Smooth muscle cell of the brain vasculature (primary cell): ENCODE measurements around the gene WDR86.
A peak's percentile ranks its signal among the peaks of the same experiment; 100 is the strongest.

Source experiments
- DNase-seq: peaks from one replicate; pipeline ENCODE4 v3.0.0-alpha.2; 2012; ENCODE audit warnings: low read depth, low spot score

Gene WDR86

DNA sequence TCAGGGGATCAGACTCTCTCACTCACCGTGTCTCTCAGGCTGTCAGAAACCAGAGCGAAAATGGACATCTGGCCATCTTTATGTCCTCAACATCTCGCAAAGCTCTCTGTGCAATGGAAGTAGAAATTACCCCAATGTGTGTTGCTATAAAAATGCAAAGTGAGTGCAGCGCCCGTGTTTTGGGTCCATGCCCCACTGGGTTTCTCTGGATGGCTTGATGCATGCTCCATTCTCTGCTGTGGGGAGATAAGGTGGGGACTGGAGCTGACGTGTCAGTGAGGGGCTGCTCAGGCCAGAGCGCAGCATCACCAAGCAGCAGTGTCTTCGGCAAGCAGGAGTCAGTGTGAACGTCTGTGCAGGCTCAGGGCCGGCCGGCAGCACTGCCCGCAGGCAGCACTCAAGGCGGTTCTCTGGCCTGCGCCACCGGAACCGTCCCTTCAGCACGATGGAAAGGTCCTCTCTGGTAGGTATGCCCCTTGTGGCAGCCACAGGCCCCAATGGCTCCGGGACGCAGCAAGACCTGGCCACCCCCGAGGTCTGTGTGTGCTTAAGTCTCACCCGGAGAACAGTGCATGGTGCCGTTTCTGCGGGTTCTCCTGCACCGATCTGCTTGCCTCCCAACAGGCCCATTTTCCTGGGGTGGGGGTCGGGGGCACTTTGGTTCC is 30.2 kb downstream of the WDR86 start:
- no peak for DNase-seq

DNA sequence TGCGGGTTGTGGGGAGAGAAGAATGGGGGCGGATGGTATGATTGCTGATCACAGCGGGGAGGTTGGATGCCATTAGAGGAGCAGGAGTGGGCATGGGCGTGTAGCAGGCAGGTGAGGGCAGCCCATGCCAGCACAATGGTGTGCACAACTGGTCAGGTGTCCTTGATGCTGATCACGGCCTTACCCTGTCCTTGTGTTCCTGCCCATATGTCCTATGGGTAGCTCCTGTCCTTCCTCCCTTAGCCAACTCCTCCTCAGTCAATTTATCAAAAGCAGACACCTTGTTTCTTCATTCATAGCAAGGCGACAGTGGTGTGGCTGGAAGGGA is 30.7 kb downstream of the WDR86 start:
- no peak for DNase-seq

DNA sequence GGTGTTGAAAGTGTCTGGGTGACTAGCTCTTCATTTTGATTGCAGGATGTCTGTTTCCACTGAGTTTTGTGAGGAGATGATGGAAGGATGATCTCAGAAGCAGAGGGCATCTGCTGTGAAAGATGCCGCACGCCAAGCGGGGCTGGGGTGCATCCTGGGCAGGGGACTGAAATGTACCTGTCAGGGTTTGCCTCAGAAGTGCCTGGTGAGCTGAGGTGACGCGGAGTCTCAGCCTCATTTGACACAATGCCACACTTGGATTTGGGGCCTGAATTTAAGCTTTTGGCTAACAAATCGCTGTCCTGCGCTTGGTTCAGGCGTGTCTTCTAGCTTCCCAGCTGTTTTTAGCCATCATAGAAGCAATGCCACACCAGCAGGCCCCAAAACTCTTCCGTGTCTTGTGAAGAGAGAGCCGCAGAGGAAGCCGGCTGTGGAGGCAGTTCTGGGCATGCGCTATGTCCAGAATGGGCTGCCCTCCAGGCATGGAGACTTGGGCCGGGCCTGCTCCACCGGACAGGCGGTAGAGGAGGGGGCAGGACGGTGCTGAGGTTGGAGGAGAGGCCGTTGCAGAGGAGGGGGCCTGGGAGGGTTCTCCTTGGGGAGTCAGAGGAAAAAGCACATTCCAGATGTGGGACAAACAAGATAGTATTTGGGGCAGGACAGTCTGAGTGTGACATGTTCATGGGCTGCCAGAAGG is 31.2 kb downstream of the WDR86 start:
- no peak for DNase-seq

DNA sequence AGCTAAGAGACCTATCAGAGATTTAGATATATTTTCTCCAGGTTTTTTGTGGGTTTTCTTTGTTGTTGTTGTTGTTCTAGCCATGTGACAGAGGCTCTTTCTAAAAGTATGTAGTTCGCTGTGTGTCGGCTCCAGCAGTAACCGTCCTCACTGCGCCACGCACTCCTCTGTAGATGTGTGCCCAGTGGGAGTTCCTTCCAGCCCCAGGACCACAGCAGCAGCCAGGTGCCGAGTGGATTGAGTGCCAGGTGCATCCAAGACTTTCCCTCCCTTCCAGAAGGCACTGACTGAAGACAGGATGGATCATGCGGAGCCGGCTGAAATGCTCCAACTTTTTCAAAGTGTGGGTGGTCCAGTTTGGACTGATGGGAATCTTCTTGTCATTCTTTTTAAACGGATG is 31.8 kb downstream of the WDR86 start:
- no peak for DNase-seq

DNA sequence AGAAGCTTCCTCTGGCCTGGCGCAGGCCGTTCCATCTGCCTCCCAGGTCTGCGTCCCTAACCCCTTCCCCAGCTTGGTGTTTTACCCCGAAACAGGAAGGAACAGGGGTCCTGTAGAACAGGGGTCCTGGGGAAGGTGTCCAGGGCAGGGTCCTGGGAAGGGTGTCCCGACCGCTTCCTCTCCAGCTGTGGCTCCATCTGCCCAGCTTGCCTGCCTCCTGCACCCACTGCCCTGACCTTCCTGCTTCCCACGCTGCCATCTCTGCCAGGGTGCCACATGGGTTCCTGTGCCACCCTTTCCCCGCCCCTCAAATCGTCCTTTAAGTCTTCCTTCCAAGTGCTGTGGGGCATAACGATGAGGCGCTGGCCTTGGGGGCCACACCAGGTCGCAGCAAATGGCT is 32.4 kb downstream of the WDR86 start:
- no peak for DNase-seq

DNA sequence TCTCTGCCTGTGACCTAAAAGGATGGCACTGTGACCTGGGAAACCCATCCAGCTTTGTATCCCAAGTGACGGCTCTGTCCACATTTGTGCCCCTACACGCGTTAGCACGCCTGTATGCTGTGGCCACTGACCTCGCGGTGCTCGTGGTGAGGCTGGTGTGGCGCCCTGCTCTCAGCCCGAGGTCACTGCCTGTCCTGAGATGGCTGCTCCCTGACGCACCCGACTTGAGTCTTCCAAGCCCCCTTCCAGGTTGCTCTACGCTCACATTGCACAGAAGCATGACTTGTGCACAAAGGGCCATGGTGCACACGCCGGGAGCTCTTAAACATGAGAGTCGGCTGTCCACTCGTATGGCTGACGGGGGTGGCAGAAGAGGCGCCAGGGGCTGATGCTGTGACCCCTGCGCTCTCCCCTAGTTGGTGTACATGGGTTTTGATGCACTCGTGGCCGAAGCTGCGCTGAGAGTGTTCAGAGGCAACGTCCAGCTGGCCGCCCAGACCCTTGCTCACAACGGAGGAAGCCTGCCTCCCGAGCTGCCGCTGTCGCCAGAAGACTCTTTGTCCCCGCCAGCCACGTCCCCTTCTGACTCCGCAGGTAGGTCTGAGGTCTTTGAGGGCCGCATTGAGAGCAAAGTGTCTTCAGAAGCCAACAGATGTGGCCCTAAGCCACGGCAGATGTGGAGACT is 33.5 kb downstream of the WDR86 start:
- no peak for DNase-seq

DNA sequence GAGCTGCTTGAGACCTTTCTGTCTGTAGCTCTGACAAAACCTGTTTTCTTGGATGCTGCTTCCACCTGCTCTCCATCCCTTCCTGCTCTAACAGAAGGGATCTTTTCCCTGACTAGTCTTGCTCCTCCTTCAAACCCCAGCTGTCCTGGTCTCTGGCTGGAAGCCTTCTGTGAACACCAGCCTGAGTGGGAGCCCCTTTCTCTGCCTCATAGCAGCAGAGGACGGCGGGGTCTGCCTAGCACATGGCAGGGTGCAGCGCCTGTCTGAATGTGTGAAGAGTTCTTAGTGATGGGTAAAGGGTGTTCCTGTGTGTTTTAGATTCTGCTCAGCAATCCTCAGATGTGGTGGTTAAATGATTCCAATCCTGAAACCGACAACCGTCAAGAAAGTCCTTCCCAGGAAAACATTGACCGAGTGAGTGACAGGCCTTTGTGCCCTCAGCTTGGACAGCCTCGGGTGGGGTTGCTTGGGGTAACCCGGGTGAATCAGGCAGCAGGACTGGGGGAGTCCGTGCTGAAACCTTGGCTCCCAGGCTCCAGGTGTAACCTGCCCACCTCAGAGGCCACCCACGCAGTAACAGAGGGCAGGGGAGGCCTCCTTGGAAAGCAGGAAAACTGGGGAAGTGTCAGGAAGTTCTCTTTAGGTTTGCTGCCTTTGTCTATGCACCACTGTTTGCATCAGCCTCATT is 34.2 kb downstream of the WDR86 start:
- no peak for DNase-seq

DNA sequence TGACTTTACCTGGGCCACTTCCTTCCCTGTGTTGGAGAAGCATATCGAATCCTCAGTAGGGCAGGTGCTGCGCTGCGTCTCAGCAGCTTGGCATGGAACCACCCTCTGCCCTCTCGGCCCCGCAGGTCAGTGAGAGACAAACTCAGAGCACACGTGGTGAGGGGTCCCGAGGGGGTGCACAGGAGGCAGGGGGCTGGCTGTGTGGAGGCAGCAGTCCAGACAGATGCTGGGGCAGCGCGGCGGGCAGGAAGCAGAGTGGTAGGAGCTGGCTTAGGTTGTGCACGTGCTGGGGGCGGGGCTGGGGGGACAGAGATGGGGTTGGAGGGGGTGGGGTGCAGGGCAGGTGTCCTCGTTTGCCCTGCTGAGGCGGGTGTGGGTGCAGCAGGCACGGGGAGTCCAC is 35.1 kb downstream of the WDR86 start:
- DNase-seq: no peak

DNA sequence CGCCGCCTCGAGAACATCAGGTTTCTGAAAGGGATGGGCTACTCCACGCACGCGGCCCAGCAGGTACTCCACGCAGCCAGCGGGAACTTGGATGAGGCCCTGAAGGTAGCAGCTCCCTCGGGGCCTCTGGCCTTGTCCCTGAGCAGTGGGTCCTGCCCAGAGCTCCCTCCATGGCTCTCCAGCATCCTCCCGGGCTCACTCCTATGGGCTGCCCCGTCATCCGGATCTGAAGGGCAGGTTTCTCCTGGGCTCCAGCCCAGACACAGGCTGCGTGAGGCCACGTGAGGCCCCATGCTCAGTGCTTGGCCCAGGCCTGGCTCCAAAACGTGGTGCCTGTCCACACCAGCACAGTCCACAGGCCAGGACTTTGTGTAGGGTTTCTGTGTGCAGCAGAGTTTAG is 35.7 kb downstream of the WDR86 start:
- DNase-seq: no peak

DNA sequence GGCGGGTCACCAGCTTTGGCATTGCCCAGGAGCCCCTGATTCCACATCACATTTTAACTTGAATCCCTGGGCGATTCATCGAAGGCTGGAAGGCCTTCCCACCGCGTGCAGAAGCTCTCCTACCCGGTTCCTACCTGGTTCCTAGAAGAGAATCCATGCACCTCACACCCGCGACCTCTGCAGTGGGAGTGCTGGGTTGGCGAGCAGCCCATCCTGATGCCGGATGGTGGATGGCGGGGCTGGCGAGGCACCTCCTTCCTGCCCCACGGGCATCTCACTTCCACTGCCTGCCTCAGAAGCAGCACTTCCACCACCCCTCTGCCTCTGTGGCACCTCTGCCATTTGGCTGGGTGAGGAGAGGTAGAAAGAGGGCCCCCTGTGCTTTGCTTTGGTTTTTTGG is 36.2 kb downstream of the WDR86 start:
- no peak for DNase-seq

DNA sequence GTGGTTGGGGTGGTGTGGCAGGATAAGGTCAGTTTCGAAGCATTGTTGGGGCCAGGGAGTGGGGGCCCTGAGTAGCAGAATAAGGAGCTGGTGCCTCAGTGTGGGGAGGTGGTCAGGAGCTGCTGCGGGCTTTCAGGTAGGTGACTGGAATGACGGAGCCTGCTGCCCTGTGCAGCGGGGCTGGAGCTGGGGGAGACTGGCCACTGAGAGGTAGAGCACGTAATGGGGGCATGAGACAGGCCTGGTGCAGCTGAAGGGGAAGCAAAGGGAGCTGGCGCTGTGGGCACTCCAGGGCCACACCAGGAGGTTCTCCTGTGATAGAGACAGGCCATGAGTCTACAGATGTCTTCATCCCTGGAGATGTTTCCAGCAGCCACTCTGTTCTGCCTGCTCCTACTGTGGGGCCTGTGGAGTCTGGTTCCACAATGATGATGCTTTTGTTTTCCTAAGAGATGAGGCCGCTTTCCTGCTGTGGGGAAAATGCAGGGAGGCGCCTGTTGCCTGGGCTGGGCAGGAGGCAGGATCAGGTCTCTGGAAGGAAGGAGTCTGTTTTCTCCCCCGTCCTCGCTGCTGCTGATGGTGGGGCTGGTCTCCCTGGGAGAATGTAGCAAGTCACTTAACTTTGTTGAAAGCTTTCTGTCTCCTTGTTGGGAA is 37.1 kb downstream of the WDR86 start:
- peak; percentile 53 for DNase-seq

DNA sequence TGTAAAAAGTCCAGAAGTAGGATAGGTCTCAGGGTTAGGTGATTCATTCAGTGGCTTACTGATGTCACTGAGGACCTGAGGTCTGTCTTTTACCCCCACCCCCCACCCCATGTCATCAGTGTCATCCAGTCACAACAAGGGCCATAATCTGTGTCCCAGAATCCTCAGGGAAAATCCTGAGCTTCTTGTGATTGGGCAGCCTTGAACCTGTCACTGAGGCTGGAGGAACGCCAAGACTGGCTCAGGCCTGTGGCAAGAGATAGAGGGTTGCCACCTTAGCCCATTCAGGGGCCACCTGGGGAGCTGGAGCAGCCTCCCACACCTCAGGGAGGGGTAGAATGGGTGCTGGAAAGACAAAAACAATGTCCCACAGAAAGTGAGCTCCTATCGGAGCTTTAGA is 38.6 kb downstream of the WDR86 start:
- DNase-seq: no peak

DNA sequence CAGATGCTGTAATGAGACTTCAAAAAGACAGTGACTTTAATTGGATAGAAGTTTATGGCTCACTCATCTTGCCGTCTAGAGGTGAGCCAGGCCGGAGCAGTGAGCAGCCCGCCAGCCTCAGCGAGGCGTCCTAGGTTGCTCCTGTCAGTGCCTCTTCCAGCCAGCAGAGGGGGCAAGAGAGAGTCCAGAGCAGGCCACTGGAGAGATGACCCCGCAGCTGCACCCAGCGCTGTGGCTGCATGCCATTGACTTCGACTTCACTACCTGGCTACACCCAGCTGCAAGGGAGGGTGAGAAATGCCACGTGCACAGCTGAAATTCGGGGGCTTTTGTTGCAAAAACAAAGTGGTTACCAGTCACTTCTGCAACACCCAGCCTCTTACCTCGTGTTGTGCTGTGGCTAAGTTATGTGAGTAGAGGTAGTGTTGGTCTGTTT is 41.7 kb downstream of the WDR86 start:
- peak; percentile 46 for DNase-seq

DNA sequence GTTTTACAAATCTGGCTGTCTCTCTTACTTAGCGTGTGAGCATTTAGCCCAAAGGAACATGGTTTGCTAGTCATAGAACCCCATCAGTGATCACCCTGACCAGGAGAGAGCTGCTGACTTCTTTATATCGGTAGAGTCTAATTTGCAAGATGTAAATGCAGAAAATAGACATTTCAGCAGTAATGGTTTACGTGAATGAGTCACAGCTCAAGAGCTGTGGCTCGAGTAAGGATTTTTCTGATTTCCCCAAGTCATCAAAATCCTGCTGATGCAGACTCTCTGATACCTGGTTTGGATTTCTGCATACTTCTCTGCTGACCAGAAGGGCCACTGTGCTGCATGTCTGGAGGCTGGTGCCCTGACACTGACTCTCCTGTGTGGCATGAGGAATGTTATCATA is 42.6 kb downstream of the WDR86 start:
- no peak for DNase-seq

DNA sequence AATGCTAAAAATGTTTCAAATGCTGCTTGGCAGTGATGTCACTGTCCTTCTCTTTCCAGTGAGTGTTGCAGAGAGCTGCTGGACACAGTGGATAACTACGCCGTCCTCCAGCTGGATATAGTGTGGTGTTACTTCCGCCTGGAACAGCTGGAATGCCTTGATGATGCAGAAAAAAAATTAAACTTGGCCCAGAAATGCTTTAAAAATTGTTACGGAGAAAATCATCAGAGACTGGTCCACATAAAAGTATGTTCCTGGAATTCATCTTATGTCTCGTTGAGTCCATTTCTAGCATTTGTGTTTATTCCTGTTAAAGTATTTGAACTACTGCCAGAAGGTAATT is 43.0 kb downstream of the WDR86 start:
- no peak for DNase-seq

DNA sequence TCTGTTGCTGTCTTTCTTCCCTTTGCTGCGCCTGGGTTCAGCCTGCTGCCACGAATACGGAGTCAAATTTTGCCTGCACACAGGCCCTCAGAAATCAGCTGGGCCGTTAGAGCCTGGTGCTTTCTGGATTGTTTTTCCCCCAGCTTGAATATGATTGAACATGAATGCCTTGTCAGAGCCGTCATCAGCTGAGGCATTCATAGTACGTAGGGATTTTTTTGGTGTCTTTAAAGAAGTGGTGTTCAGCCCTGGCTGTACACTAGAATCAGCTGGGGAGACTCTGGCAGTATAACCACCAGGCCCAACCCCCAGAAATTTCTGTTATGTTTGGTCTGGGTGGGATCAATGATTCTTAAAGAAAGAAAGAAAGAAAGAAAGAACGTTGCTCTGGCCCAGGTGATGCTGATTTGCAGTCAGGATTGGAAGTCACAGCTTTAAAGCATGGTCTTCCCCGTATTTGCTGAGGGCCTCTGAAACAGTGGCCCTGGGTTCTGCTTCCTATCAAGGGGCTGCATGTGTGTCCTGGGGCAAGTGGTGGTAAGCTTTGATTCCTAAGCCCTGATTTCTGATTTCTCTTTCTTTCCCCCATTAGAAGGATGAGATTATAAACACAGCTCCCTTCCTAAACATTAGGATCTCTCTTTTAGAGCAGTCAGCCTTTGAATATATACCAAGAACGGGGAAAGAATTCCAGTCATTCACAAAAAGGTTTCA is 43.5 kb downstream of the WDR86 start:
- no peak for DNase-seq

DNA sequence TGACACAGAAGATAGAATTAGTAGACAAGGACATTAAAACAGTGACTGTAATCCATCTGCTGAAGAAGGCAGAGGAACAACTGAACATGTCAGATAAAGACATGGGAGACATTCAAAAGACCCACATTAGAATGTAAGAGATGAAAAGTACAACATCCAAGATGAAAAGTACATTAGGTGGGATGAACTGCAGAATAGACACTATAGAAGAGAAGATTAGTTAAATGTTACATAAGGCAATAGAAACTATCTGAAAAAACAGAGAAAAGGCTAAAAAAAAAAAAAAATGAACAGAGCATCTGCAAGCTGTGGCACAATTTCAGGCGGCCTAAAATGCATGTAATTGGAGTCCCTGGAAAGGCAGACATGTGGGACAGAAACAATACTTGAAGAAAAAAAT is 46.7 kb downstream of the WDR86 start:
- DNase-seq: no peak

DNA sequence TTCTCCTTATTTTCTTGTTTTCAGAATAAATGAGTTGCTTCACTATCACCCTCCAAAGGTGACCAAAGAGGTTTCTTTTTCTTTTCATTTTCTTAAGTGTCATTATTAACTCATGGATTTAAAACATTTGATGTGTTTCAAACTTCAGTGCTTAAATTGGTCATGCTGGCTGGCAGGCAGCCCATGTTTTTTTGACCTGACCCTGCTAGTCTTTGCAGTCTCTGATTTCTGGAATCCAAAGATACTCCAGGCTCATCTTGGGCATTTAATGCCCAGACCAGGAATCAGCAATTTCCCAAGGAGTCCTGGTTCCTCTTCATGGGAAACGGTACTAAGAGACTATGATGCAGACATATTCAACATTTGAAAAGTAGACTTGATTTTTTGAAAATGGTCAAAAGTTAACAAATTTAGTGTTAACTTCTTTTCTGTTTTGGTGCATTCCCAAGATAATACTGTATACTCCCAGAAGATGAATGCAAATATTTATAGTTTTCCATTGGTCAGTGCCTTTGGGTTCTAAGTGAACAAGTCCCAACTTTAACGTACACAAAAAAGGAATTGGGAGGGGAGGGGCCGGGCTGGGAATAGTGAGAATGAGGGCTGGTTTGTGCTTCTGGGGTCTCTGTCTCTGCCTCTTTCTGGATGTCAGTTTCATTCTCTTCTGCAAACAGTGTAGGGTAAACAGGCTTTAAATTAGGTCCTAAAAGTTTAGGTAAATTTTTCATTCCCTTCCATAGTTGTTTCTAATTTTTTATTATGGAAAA is 48.5 kb downstream of the WDR86 start:
- no peak for DNase-seq

DNA sequence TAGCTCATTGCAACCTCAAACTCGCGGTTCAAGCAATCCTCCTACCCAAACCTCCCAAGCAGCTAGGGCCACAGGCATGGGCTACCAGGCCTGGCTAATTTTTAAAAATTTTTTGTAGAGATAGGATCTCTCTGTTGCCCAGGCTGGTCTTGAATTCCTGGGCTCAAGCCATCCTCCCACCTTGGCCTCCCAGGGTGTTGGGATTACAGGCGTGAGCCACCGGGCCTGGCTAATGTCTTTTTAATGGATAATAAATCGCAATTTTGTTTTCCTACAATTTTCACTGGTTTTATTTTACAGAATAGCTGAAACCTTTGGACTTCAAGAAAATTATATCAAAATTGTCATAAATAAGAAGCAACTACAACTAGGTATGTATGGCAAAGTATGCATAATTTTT is 57.3 kb downstream of the WDR86 start:
- no peak for DNase-seq

DNA sequence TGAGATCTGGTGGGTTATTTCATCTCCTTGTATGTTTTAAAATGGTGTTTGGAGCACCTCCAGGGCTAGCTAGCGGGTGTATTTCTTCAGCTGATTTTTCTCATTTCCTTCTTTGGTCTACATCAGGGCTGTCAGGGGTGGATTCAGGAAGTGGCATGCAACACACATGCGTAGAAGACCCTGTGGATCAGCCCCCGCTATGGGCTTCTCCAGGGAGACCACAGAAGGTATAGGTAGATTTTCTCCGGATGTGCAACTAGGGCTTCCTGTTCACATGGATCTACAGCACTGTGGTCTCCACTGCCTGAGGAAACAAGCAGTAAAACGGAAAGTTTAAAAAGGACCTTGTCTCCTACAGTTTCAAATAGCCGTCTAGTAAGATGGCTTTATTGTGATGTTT is 57.9 kb downstream of the WDR86 start:
- no peak for DNase-seq

DNA sequence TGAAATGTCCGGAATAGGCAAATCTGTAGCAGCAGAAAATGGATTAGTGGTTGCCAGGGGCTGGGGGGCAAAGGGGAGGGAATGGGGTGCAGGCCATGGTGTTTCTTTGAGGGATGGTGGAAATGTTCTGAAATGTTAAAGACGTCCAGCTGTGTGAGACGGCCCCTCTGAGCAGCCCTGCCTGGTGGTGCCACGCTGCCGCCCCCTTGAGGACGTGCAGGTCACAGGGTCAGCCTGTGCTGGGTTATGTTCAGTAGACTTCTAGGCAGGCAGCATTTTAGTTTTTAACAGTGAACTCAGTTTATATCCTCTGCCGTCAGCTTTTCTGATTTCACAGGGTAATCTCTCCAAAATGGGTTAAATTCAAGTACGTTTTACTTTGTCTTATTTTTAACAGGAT is 58.8 kb downstream of the WDR86 start:
- no peak for DNase-seq
